Prostate gland (tissue), 2 donors: ENCODE data around the gene TMEM11. TPM values are rescaled to one million over a fixed set of nuclear protein-coding genes. Genes with fewer than 3 reads are reported as not detected.

Experiments used
- DNase-seq: peaks from one replicate; pipeline ENCODE4 v3.0.0-alpha.2; 2019; ENCODE audit warnings: low spot score
- H3K27ac ChIP-seq, 2 donors: fragments of 200-600 bp; sonication (generic); 2 replicates each; pipeline ENCODE4 v1.5.1; 2017 to 2019
- H3K27me3 ChIP-seq: fragments of 200-600 bp; sonication (generic); replicated peaks from 2 replicates; pipeline ENCODE4 v1.5.1; 2019; ENCODE audit not compliant: insufficient read depth
- H3K36me3 ChIP-seq, 2 donors: fragments of 200-600 bp; sonication (generic); 1 replicate in 1 of 2; 2 replicates in 1 of 2; pipeline versions ENCODE4 v1.5.1 to v1.8.1; 2017 to 2019
- H3K4me1 ChIP-seq: fragments of 200-600 bp; sonication (generic); replicated peaks from 2 replicates; pipeline ENCODE4 v1.5.1; 2019
- H3K4me3 ChIP-seq, 2 donors: fragments of 200-600 bp; sonication (generic); 2 replicates each; pipeline ENCODE4 v1.5.1; 2017 to 2019
- H3K9me3 ChIP-seq: fragments of 200-600 bp; sonication (generic); 2 replicates; pipeline ENCODE4 v1.5.1; 2017
- CTCF ChIP-seq, 4 experiments: fragments of 200-600 bp in 2 of 4; fragments of 450-650 bp in 2 of 4; sonication (generic) in 2 of 4; IDR thresholded peaks; 1 replicate in 3 of 4; 2 replicates in 1 of 4; pipeline ENCODE4 v1.5.1; 2016 to 2019; ENCODE audit warnings: antibody characterized with exemption in 4 of 4, mild to moderate bottlenecking in 2 of 4, moderate library complexity in 2 of 4
- POLR2A ChIP-seq: fragments of 450-650 bp; IDR thresholded peaks from one replicate; pipeline ENCODE4 v1.6.1; 2016; ENCODE audit warnings: antibody characterized with exemption, mild to moderate bottlenecking
- POLR2AphosphoS5 ChIP-seq: sonication (generic); formaldehyde crosslinking; IDR thresholded peaks from one replicate; pipeline ENCODE4 v1.6.1; 2017; ENCODE audit warnings: antibody characterized with exemption
- WGBS: methylation state at CpG from one replicate; pipeline ENCODE4 v1.1.5; 2018; 5-methylcytosine and 5-hydroxymethylcytosine counted together
- intact Hi-C: fragments of 100-400 bp; cut with DNase I; formaldehyde crosslinking; loops from one replicate; pipeline ENCODE4 v1.14.2; 2022
- total RNA-seq, 2 donors: library from RNA; depleted of rRNA; stranded (reverse); fragments of >200 nt; gene quantifications; one replicate each; pipeline ENCODE4 v1.1.0, GENCODE V29; 2016

TMEM11 gene
- total RNA-seq, 2 donors from 2014 or later: 33.1 to 44.1 TPM

GRCh38 chr17:21235921-21236320 lies 22.0 kb upstream of the TMEM11 start:
- H3K36me3 ChIP-seq: no peaks in the 10 kb centered on the region
- H3K27me3 ChIP-seq: no peaks in the 10 kb centered on the region
- DNase-seq: no peak
- no peak overlapping the region for H3K4me3 ChIP-seq
- no peaks in the 10 kb centered on the region for H3K9me3 ChIP-seq
- H3K27ac ChIP-seq: no peak overlapping the region
- H3K4me1 ChIP-seq: no peaks in the 10 kb centered on the region
- TF ChIP-seq CTCF (IDR thresholded peaks at IDR 0.05) (no peak), POLR2A (no peak), POLR2AphosphoS5 (no peak)
- intact Hi-C loops: no loop called here
- 90% methylated on average over 1 of the region's 1 CpG for WGBS

GRCh38 chr17:21233581-21234347 lies 19.8 kb upstream of the TMEM11 start:
- Histone ChIP-seq H3K4me3 (no peak overlapping the region), H3K36me3 (no peaks in the 10 kb centered on the region), H3K4me1 (no peaks in the 10 kb centered on the region), H3K9me3 (no peaks in the 10 kb centered on the region), H3K27ac (no peak overlapping the region), H3K27me3 (no peaks in the 10 kb centered on the region)
- TF ChIP-seq CTCF (IDR thresholded peaks at IDR 0.05) (no peak), POLR2A (no peak), POLR2AphosphoS5 (no peak)
- intact Hi-C loops: no loop called here
- WGBS: 70% methylated on average over 7 of the region's 7 CpGs
- DNase-seq: no peak

- Histone ChIP-seq H3K27ac (no peak overlapping the region), H3K4me1 (no peaks in the 10 kb centered on the region), H3K36me3 (no peaks in the 10 kb centered on the region), H3K9me3 (no peaks in the 10 kb centered on the region), H3K4me3 (no peak overlapping the region), H3K27me3 (no peaks in the 10 kb centered on the region)
- DNase-seq: no peak
- intact Hi-C loops: no loop called here
- TF ChIP-seq POLR2AphosphoS5 (no peak), POLR2A (no peak), CTCF (IDR thresholded peaks at IDR 0.05) (no peak)
- 99% methylated on average over 4 of the region's 4 CpGs for WGBS
Observed at GRCh38 chr17:21232033-21232749, 18.2 kb upstream of the TMEM11 start.

- no peak for DNase-seq
- intact Hi-C loops: no loop called here
- TF ChIP-seq CTCF (IDR thresholded peaks at IDR 0.05) (no peak), POLR2AphosphoS5 (no peak), POLR2A (no peak)
- H3K27me3 ChIP-seq: no peaks in the 10 kb centered on the region
- H3K36me3 ChIP-seq: no peaks in the 10 kb centered on the region
- no peak overlapping the region for H3K27ac ChIP-seq
- WGBS: 28% methylated on average over 6 of the region's 6 CpGs
- H3K9me3 ChIP-seq: no peaks in the 10 kb centered on the region
- no peaks in the 10 kb centered on the region for H3K4me1 ChIP-seq
- H3K4me3 ChIP-seq: no peak overlapping the region
Observed at GRCh38 chr17:21231533-21231932, 17.6 kb upstream of the TMEM11 start.

GRCh38 chr17:21228845-21229244 lies 14.9 kb upstream of the TMEM11 start:
- WGBS: 84% methylated on average over 2 of the region's 2 CpGs
- Histone ChIP-seq H3K9me3 (no peaks in the 10 kb centered on the region), H3K27ac (no peak overlapping the region), H3K36me3 (no peaks in the 10 kb centered on the region), H3K4me1 (no peaks in the 10 kb centered on the region), H3K4me3 (no peak overlapping the region), H3K27me3 (no peaks in the 10 kb centered on the region)
- TF ChIP-seq CTCF (IDR thresholded peaks at IDR 0.05) (no peak), POLR2AphosphoS5 (no peak)
- no peak for DNase-seq
- intact Hi-C loops: no loop called here
